ENCODE measurements around the gene ELMOD1.

ELMOD1 gene

GRCh38 chr11:107702109-107702660 lies 111.2 kb downstream of the ELMOD1 start:
- DNase-seq: no peak
- Mint-ChIP-seq H3K27me3 (peaks cover 43% of the 10 kb centered on the region), H3K4me1 (ENCODE audit: low read depth) (no peaks in the 10 kb centered on the region), H3K36me3 (ENCODE audit: low read depth) (no peaks in the 10 kb centered on the region), H3K9me3 (no peaks in the 10 kb centered on the region), H3K27ac (no peak overlapping the region), H3K4me3 (no peak overlapping the region)

DNA sequence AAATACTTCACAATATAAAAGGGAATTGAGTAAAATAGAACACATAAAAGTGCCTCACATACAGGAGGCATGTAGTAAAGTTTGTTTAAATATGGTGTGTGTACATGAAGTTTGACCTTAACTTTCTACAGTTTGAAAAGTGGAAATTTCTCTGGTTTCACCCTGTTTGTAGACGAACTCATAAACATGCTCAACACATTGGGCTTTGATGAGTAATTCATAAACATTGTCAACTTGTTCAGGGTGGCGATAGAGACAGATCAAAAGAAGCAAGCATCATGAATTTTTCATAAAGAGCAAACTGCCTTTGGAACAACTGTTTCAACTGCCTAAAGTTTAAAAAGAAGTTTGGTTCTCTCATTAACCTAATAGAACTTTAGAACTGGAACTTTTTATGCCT lies 111.8 kb downstream of the ELMOD1 start:
- no peaks in the 10 kb centered on the region for H3K9me3 Mint-ChIP-seq
- H3K4me1 Mint-ChIP-seq (ENCODE audit: low read depth): no peaks in the 10 kb centered on the region
- no peak overlapping the region for H3K4me3 Mint-ChIP-seq
- H3K36me3 Mint-ChIP-seq (ENCODE audit: low read depth): no peaks in the 10 kb centered on the region
- no peak overlapping the region for H3K27ac Mint-ChIP-seq
- H3K27me3 Mint-ChIP-seq: peaks cover 45% of the 10 kb centered on the region
- no peak for DNase-seq

- Mint-ChIP-seq H3K27ac (no peak overlapping the region), H3K4me3 (no peak overlapping the region), H3K27me3 (peaks cover 46% of the 10 kb centered on the region), H3K36me3 (ENCODE audit: low read depth) (no peaks in the 10 kb centered on the region), H3K9me3 (no peaks in the 10 kb centered on the region), H3K4me1 (ENCODE audit: low read depth) (no peaks in the 10 kb centered on the region)
- no peak for DNase-seq
These were observed 113.5 kb downstream of the ELMOD1 start for GRCh38 chr11:107704451-107704850.

DNA sequence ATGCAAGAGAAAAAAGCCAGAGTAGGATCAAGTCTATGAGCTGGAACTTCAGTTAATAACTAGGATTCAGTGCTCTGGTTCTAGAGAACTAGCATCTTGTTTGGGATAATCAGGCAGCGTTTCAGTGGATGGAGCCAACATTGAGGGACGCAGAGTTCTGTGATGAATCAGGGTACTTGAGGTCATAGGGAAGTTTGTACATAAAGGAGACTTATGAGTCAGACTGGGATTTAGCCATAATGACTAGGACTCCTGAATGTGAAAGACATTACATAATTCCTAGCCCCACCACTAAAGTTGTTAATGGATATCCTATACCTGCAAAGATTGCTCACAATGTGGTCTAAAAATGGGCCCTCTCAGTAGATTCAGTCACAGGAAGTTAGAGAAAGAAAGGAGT lies 114.1 kb downstream of the ELMOD1 start:
- H3K9me3 Mint-ChIP-seq: no peaks in the 10 kb centered on the region
- DNase-seq: no peak
- no peaks in the 10 kb centered on the region for H3K4me1 Mint-ChIP-seq (ENCODE audit: low read depth)
- H3K36me3 Mint-ChIP-seq (ENCODE audit: low read depth): no peaks in the 10 kb centered on the region
- peaks cover 46% of the 10 kb centered on the region for H3K27me3 Mint-ChIP-seq
- H3K27ac Mint-ChIP-seq: no peak overlapping the region
- no peak overlapping the region for H3K4me3 Mint-ChIP-seq

DNA sequence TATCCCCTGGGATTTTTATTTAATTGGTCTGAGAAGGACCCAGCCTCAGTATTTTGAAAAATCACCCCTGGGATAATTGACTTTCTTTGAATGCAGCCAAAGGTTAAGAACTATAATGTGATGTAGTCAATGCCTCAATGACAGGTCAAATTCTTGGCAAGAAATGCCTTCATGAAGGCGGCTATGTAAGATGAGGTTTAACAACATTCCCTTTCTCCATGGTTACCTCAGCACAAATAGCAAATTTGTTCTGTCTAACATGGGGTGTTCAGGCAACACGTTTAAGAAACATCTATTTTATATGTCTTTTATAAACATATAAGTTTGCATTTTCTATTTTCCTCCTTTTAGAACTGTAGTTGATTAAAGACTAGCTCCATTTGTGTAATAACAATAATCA lies 115.6 kb downstream of the ELMOD1 start:
- H3K27me3 Mint-ChIP-seq: peaks cover 48% of the 10 kb centered on the region
- H3K27ac Mint-ChIP-seq: no peak overlapping the region
- H3K4me3 Mint-ChIP-seq: no peak overlapping the region
- no peaks in the 10 kb centered on the region for H3K9me3 Mint-ChIP-seq
- H3K4me1 Mint-ChIP-seq (ENCODE audit: low read depth): no peaks in the 10 kb centered on the region
- no peak for DNase-seq
- no peaks in the 10 kb centered on the region for H3K36me3 Mint-ChIP-seq (ENCODE audit: low read depth)

- H3K27me3 Mint-ChIP-seq: peaks cover 49% of the 10 kb centered on the region
- H3K4me3 Mint-ChIP-seq: no peak overlapping the region
- no peaks in the 10 kb centered on the region for H3K4me1 Mint-ChIP-seq (ENCODE audit: low read depth)
- no peaks in the 10 kb centered on the region for H3K36me3 Mint-ChIP-seq (ENCODE audit: low read depth)
- DNase-seq: no peak
- H3K9me3 Mint-ChIP-seq: no peaks in the 10 kb centered on the region
- H3K27ac Mint-ChIP-seq: no peak overlapping the region
These were observed 116.3 kb downstream of the ELMOD1 start for GRCh38 chr11:107707215-107707671.

DNA sequence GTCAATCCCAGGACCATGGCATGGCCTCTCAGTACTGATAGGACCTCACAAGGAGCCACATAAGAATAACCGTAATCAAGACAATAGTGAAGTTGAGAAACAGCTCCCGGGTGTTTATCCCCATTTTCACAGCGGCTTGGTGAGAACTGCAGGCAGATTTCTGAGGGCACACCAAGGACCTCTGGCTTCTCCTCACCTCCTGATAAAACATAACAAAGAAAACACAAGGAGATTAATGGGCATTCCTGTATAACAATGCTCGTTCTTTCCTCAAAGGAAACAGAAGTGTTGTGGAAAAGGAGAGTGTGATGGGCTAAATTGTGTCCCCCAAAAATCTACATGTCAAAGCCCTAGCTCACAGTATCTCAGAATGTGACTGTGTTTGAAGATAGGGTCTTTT lies 116.9 kb downstream of the ELMOD1 start:
- H3K4me3 Mint-ChIP-seq: no peak overlapping the region
- H3K36me3 Mint-ChIP-seq (ENCODE audit: low read depth): no peaks in the 10 kb centered on the region
- no peaks in the 10 kb centered on the region for H3K9me3 Mint-ChIP-seq
- H3K4me1 Mint-ChIP-seq (ENCODE audit: low read depth): no peaks in the 10 kb centered on the region
- no peak for DNase-seq
- no peak overlapping the region for H3K27ac Mint-ChIP-seq
- peaks cover 53% of the 10 kb centered on the region for H3K27me3 Mint-ChIP-seq

- H3K27ac Mint-ChIP-seq: no peak overlapping the region
- no peaks in the 10 kb centered on the region for H3K9me3 Mint-ChIP-seq
- DNase-seq: no peak
- no peaks in the 10 kb centered on the region for H3K36me3 Mint-ChIP-seq (ENCODE audit: low read depth)
- no peak overlapping the region for H3K4me3 Mint-ChIP-seq
- no peaks in the 10 kb centered on the region for H3K4me1 Mint-ChIP-seq (ENCODE audit: low read depth)
- peaks cover 44% of the 10 kb centered on the region for H3K27me3 Mint-ChIP-seq
These were observed 117.8 kb downstream of the ELMOD1 start for GRCh38 chr11:107708792-107709191.

DNA sequence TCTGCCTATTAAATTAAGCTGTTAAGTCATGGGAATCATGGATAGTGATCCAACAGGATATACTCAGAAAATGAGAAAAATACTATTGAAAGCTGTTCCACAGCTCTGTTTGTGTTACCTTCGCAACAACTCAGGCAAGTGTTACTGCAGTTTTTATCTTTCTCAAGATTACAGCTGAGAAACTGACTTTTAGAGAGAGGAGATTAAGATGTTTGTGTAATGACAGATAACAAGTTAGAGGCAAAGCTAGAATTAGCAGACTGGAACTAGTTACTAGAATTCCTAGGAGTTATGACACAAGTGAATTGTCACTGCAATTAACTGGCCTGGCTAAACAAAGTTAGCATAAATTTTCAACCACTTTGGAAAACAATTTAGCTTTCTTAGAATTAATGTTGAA lies 119.4 kb downstream of the ELMOD1 start:
- Mint-ChIP-seq H3K4me3 (no peak overlapping the region), H3K36me3 (ENCODE audit: low read depth) (no peaks in the 10 kb centered on the region), H3K9me3 (no peaks in the 10 kb centered on the region), H3K27me3 (peaks cover 46% of the 10 kb centered on the region), H3K27ac (no peak overlapping the region), H3K4me1 (ENCODE audit: low read depth) (no peaks in the 10 kb centered on the region)
- DNase-seq: no peak

DNA sequence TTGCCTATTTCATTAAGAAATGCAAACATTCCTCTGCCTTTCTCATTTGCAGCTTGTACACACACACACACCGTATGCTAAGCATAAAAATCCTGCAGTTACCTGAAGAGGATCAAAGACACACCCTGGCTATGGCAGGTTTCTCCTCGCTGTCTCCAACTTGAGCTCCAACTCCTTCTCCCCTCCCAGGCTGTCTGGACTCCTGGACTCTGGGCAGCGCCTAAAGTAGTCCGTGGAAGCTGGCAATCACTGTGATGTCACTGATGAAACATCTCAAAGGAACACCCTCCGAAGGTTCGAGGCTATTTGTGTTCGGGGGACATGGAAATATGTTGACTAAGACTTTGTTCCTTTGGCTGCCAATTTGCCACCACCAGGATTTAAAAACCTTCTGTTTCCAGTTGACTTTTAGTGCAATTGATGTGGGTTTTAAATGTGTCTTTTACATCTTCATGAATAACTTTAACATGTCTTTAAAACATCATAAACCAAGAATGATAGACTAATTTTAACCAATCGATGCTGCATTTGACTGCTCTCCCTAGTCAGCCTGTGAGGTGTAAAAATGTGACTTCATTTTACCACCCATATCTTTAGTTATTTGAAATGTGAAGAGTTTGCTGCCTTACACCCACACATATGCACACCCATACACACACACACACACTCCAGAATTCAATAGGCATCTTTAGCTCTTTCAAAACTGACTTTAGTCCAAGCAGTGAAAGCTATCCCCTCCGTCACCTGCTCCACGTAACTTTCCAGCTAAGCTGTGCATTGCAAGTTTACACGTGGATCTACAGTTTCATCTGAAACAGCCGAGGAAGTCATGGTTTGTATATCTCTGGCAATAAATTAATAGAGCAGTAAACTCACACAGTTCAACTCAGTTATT lies 121.2 kb downstream of the ELMOD1 start, which contains the start of gene SLN:
Gene SLN, minus strand, starts transcription at position 196 of the 895 bp plus-strand sequence.
- no peaks in the 10 kb centered on the region for H3K36me3 Mint-ChIP-seq (ENCODE audit: low read depth)
- H3K4me3 Mint-ChIP-seq: no peak within 1 kb of the TSS
- H3K27ac Mint-ChIP-seq: no peak within 1 kb of the TSS

GRCh38 chr11:107713009-107713408 lies 122.1 kb downstream of the ELMOD1 start:
- H3K4me1 Mint-ChIP-seq (ENCODE audit: low read depth): no peaks in the 10 kb centered on the region
- no peak for DNase-seq

More for the DNA sequence above, 121.2 kb downstream of the ELMOD1 start, which contains the start of gene SLN:
- no peaks in the 10 kb centered on the region for H3K4me1 Mint-ChIP-seq (ENCODE audit: low read depth)
- no peaks in the 10 kb centered on the region for H3K9me3 Mint-ChIP-seq
- no peak for DNase-seq
- H3K27me3 Mint-ChIP-seq: peaks cover 51% of the 10 kb centered on the region

More at GRCh38 chr11:107713009-107713408, 122.1 kb downstream of the ELMOD1 start:
- Mint-ChIP-seq H3K4me3 (no peak overlapping the region), H3K9me3 (no peaks in the 10 kb centered on the region), H3K27ac (no peak overlapping the region), H3K27me3 (peaks cover 42% of the 10 kb centered on the region), H3K36me3 (ENCODE audit: low read depth) (no peaks in the 10 kb centered on the region)
